MM.1S (cell line): ENCODE data around the gene CAPN11.

Experiments
- DNase-seq: peaks from one replicate; pipeline ENCODE4 v3.0.0-alpha.2; 2015
- H2AFZ ChIP-seq: fragments of 300-600 bp; sonication (generic); 2 replicates; pipeline ENCODE4 v1.6.0; 2016; ENCODE audit warnings: antibody characterized with exemption, low read length
- H3F3A ChIP-seq: fragments of 300-600 bp; sonication (generic); 2 replicates; pipeline ENCODE4 v1.6.1; 2016; ENCODE audit warnings: mild to moderate bottlenecking, antibody characterized with exemption, low read length, moderate library complexity, mixed read lengths; ENCODE audit not compliant: insufficient read depth
- H3K27ac ChIP-seq: fragments of 300-600 bp; sonication (generic); 2 replicates; pipeline ENCODE4 v1.5.1; 2016; ENCODE audit warnings: mild to moderate bottlenecking, low read length
- H3K27me3 ChIP-seq: fragments of 300-600 bp; sonication (generic); replicated peaks from 2 replicates; pipeline ENCODE4 v1.6.0; 2016; ENCODE audit warnings: low read length; ENCODE audit not compliant: insufficient read depth
- H3K36me3 ChIP-seq: fragments of 300-600 bp; sonication (generic); replicated peaks from 2 replicates; pipeline ENCODE4 v1.6.1; 2016; ENCODE audit warnings: mild to moderate bottlenecking, low read length, mixed read lengths; ENCODE audit not compliant: insufficient read depth
- H3K4me1 ChIP-seq: fragments of 300-600 bp; sonication (generic); 2 replicates; pipeline ENCODE4 v1.6.1; 2016; ENCODE audit warnings: low read length, mixed read lengths
- H3K4me2 ChIP-seq: fragments of 300-600 bp; sonication (generic); 2 replicates; pipeline ENCODE4 v1.6.0; 2016; ENCODE audit warnings: low read depth, low read length
- H3K4me3 ChIP-seq: fragments of 300-600 bp; sonication (generic); 2 replicates; pipeline ENCODE4 v1.5.1; 2016; ENCODE audit warnings: low read length, mixed read lengths
- H3K79me2 ChIP-seq: fragments of 300-600 bp; sonication (generic); 2 replicates; pipeline ENCODE4 v1.6.1; 2016; ENCODE audit warnings: mixed run types, low read length, mixed read lengths
- H3K9ac ChIP-seq: fragments of 300-600 bp; sonication (generic); 2 replicates; pipeline ENCODE4 v1.6.1; 2016; ENCODE audit warnings: low read length, mixed read lengths
- H3K9me2 ChIP-seq: fragments of 300-600 bp; sonication (generic); replicated peaks from 2 replicates; pipeline ENCODE4 v1.6.1; 2016; ENCODE audit warnings: mild to moderate bottlenecking, low read length, mixed read lengths; ENCODE audit not compliant: insufficient read depth
- H3K9me3 ChIP-seq: fragments of 300-600 bp; sonication (generic); replicated peaks from 2 replicates; pipeline ENCODE4 v1.6.1; 2016; ENCODE audit warnings: mild to moderate bottlenecking, low read length, mixed read lengths; ENCODE audit not compliant: insufficient read depth
- H4K20me1 ChIP-seq: fragments of 300-600 bp; sonication (generic); 2 replicates; pipeline ENCODE4 v1.6.1; 2016; ENCODE audit warnings: mild to moderate bottlenecking, low read length, moderate library complexity, mixed read lengths; ENCODE audit not compliant: insufficient read depth
- EZH2 ChIP-seq: fragments of 300-600 bp; sonication (generic); optimal IDR thresholded peaks from 2 replicates; pipeline ENCODE3; 2017; ENCODE audit warnings: low read depth, mild to moderate bottlenecking, antibody characterized with exemption, low read length, mixed read lengths
- EZH2phosphoT487 ChIP-seq: fragments of 300-600 bp; sonication (generic); IDR thresholded peaks from 2 replicates; pipeline ENCODE4 v1.6.1; 2018; ENCODE audit warnings: antibody characterized with exemption, low read length
- TF ChIP-seq, protein P1 (sequence below): fragments of 300-600 bp; sonication (generic); IDR thresholded peaks from 2 replicates; pipeline ENCODE4 v1.5.1; 2016; ENCODE audit warnings: antibody characterized with exemption, low read length, mixed read lengths

CAPN11 gene

DNA sequence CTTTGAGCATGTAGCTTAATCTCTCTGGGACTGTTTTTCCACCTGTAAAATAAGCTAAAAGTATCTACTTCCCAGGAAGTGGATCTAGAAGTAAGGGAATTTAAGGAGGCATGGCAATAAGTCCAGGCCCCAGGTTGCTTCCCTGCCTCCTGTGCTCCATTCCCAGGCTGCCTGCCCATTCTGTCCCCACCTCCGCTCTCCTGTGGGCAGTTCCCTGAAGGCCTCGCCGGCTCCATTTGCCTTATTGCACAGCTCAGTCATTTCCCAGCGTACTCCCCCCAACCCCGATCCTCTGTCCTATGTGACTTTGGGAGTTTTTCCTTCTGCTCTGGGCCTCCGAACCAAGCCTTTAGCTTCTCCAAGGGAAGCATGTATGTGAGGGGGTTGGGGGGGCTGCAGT is 69.4 kb downstream of the CAPN11 start:
- no peak for DNase-seq
- Histone ChIP-seq H3K79me2 (peaks cover 45% of the 10 kb centered on the region), H3K9me3 (no peaks in the 10 kb centered on the region), H3K4me1 (peaks cover 8% of the 10 kb centered on the region), H3K4me3 (no peak overlapping the region), H3K27ac (no peak overlapping the region), H3F3A (no peaks in the 10 kb centered on the region; the same call in 1 of the 2 replicates), H3K4me2 (no peak overlapping the region), H3K9ac (no peak overlapping the region), H2AFZ (no peak overlapping the region), H3K36me3 (no peaks in the 10 kb centered on the region; the same call in 1 of the 2 replicates), H4K20me1 (no peaks in the 10 kb centered on the region), H3K9me2 (no peaks in the 10 kb centered on the region), H3K27me3 (no peaks in the 10 kb centered on the region)
- TF ChIP-seq, protein P1, sequence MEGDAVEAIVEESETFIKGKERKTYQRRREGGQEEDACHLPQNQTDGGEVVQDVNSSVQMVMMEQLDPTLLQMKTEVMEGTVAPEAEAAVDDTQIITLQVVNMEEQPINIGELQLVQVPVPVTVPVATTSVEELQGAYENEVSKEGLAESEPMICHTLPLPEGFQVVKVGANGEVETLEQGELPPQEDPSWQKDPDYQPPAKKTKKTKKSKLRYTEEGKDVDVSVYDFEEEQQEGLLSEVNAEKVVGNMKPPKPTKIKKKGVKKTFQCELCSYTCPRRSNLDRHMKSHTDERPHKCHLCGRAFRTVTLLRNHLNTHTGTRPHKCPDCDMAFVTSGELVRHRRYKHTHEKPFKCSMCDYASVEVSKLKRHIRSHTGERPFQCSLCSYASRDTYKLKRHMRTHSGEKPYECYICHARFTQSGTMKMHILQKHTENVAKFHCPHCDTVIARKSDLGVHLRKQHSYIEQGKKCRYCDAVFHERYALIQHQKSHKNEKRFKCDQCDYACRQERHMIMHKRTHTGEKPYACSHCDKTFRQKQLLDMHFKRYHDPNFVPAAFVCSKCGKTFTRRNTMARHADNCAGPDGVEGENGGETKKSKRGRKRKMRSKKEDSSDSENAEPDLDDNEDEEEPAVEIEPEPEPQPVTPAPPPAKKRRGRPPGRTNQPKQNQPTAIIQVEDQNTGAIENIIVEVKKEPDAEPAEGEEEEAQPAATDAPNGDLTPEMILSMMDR: no peak
- TF ChIP-seq EZH2phosphoT487 (no peak), EZH2 (no peak)

DNA sequence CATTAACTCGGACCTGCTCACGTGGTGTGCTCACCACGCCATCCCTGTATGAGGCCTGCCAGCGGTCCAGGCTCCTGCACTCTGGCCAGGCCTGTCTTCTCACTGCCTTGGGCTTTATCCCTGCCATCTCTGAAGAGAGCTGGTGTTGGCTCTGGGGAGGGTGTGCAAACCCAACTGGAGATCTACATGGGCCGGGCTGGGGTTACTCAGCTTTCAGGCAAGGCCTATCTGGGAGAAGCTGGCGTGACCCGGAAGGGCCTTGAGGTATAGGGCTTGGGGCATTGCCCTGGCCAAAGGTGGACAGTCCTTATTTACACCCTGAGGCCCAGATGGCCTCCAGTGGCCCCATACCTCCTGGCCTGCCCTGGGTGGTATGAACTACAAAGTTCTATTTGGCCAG is 69.8 kb downstream of the CAPN11 start:
- H3K4me3 ChIP-seq: no peak overlapping the region
- H3K4me1 ChIP-seq: peaks cover 8% of the 10 kb centered on the region
- no peak for DNase-seq
- H4K20me1 ChIP-seq: no peaks in the 10 kb centered on the region
- H3F3A ChIP-seq: no peaks in the 10 kb centered on the region; the same call in 1 of the 2 replicates
- no peak overlapping the region for H3K4me2 ChIP-seq
- H3K9me3 ChIP-seq: no peaks in the 10 kb centered on the region
- no peak overlapping the region for H2AFZ ChIP-seq
- H3K27ac ChIP-seq: no peak overlapping the region
- no peaks in the 10 kb centered on the region; the same call in 1 of the 2 replicates for H3K36me3 ChIP-seq
- no peak overlapping the region for H3K9ac ChIP-seq
- H3K9me2 ChIP-seq: no peaks in the 10 kb centered on the region
- peaks cover 45% of the 10 kb centered on the region for H3K79me2 ChIP-seq
- H3K27me3 ChIP-seq: no peaks in the 10 kb centered on the region
- TF ChIP-seq, protein P1: no peak
- TF ChIP-seq EZH2phosphoT487 (no peak), EZH2 (no peak)

DNA sequence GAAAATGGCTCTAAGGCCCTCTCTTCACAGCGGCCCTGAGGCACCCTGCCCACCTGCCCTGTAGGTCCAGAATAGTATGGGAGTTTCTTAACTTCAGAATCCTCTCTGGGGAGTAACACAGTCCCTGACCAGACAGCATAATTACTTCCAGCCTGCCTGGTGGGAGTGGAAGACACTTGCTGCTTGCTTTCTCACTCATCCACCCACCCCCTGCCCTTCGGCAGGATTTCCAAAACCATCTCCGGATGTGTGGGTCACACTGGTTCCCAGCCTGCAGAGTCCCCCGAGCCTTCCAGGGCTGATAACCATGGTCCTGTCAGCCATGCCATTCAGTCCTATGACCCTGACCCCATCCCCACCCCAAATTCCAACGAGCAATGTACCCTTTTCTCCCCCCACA is 70.2 kb downstream of the CAPN11 start:
- peaks cover 43% of the 10 kb centered on the region for H3K79me2 ChIP-seq
- no peak overlapping the region for H3K4me3 ChIP-seq
- no peaks in the 10 kb centered on the region; the same call in 1 of the 2 replicates for H3F3A ChIP-seq
- no peaks in the 10 kb centered on the region for H3K9me3 ChIP-seq
- peaks cover 8% of the 10 kb centered on the region for H3K4me1 ChIP-seq
- no peak for DNase-seq
- H3K27me3 ChIP-seq: no peaks in the 10 kb centered on the region
- H3K9ac ChIP-seq: no peak overlapping the region
- no peak overlapping the region for H3K27ac ChIP-seq
- no peak overlapping the region for H2AFZ ChIP-seq
- H3K4me2 ChIP-seq: no peak overlapping the region
- H3K36me3 ChIP-seq: no peaks in the 10 kb centered on the region; the same call in 1 of the 2 replicates
- H3K9me2 ChIP-seq: no peaks in the 10 kb centered on the region
- H4K20me1 ChIP-seq: no peaks in the 10 kb centered on the region
- no peak for TF ChIP-seq EZH2
- no peak for TF ChIP-seq EZH2phosphoT487
- TF ChIP-seq, protein P1: no peak
